H9 (cell line): ENCODE measurements around the gene SELL. TPM values are rescaled to one million over a fixed set of nuclear protein-coding genes. Genes with fewer than 3 reads are reported as not detected.
"Not testable (repeated sequence)": the region's sequence is repeated elsewhere in the genome, so short reads cannot be mapped to it uniquely, and the experiment has no call there.

Source experiments
- DNase-seq: peaks from one replicate; pipeline ENCODE4 v3.0.0-alpha.2; 2017
- H2AFZ ChIP-seq: one replicate; pipeline ENCODE4 v1.6.1; 2013; ENCODE audit warnings: mild to moderate bottlenecking, low read length, control low read depth, moderate library complexity
- H2AK5ac ChIP-seq: 2 replicates; pipeline ENCODE4 v1.6.1; 2013; ENCODE audit warnings: low read length, control low read depth, mixed read lengths; ENCODE audit not compliant: insufficient read length
- H2BK120ac ChIP-seq: one replicate; pipeline ENCODE4 v1.6.1; 2013; ENCODE audit warnings: low read depth, mild to moderate bottlenecking, low read length, control low read depth, inconsistent platforms; ENCODE audit not compliant: poor library complexity, severe bottlenecking
- H2BK12ac ChIP-seq: 2 replicates; pipeline ENCODE4 v1.6.1; 2013; ENCODE audit warnings: low read length, control low read depth, mixed read lengths, low read depth; ENCODE audit not compliant: insufficient read length
- H2BK15ac ChIP-seq: 2 replicates; pipeline ENCODE4 v1.6.1; 2013; ENCODE audit warnings: low read depth, low read length, control low read depth
- H2BK20ac ChIP-seq: one replicate; pipeline ENCODE4 v1.6.1; 2013; ENCODE audit warnings: low read depth, mild to moderate bottlenecking, low read length, control low read depth, inconsistent platforms; ENCODE audit not compliant: poor library complexity, severe bottlenecking
- H2BK5ac ChIP-seq: 2 replicates; pipeline ENCODE4 v1.6.1; 2013; ENCODE audit warnings: low read length, control low read depth, mixed read lengths; ENCODE audit not compliant: insufficient read length
- H3K14ac ChIP-seq: 2 replicates; pipeline ENCODE4 v1.6.1; 2013; ENCODE audit warnings: low read length, control low read depth; ENCODE audit not compliant: insufficient read depth
- H3K18ac ChIP-seq: 2 replicates; pipeline ENCODE4 v1.6.1; 2013; ENCODE audit warnings: low read depth, mild to moderate bottlenecking, mixed read lengths, low read length, control low read depth; ENCODE audit not compliant: insufficient read length
- H3K23ac ChIP-seq: 2 replicates; pipeline ENCODE4 v1.6.1; 2013; ENCODE audit warnings: low read length, control low read depth, mixed read lengths, low read depth; ENCODE audit not compliant: insufficient read length
- H3K23me2 ChIP-seq: 2 replicates; pipeline ENCODE4 v1.6.1; 2013; ENCODE audit warnings: low read depth, mild to moderate bottlenecking, mixed read lengths, low read length, control low read depth; ENCODE audit not compliant: insufficient read length, poor library complexity, severe bottlenecking
- H3K27ac ChIP-seq: 2 replicates; pipeline ENCODE4 v1.5.1; 2013; ENCODE audit warnings: low read length, control low read depth, mixed read lengths, low read depth; ENCODE audit not compliant: insufficient read length
- H3K27me3 ChIP-seq: 2 replicates; pipeline ENCODE4 v1.6.1; 2013; ENCODE audit warnings: low read length, control low read depth, inconsistent platforms; ENCODE audit not compliant: insufficient read depth
- H3K4ac ChIP-seq: 2 replicates; pipeline ENCODE4 v1.6.1; 2013; ENCODE audit warnings: low read depth, mild to moderate bottlenecking, control low read depth, inconsistent platforms, low read length, moderate library complexity
- H3K4me1 ChIP-seq: 2 replicates; pipeline ENCODE4 v1.6.1; 2013; ENCODE audit warnings: low read length, control low read depth, inconsistent platforms; ENCODE audit not compliant: insufficient read depth
- H3K4me2 ChIP-seq: 2 replicates; pipeline ENCODE4 v1.6.1; 2013; ENCODE audit warnings: low read length, control low read depth, mixed read lengths; ENCODE audit not compliant: insufficient read length, insufficient read depth
- H3K56ac ChIP-seq: 2 replicates; pipeline ENCODE4 v1.6.1; 2013; ENCODE audit warnings: low read depth, mild to moderate bottlenecking, mixed read lengths, low read length, control low read depth; ENCODE audit not compliant: insufficient read length
- H3K79me1 ChIP-seq: 2 replicates; pipeline ENCODE4 v1.6.1; 2013; ENCODE audit warnings: low read depth, mild to moderate bottlenecking, moderate library complexity, low read length, control low read depth, inconsistent platforms; ENCODE audit not compliant: insufficient read depth, poor library complexity, severe bottlenecking
- H3K79me2 ChIP-seq: 2 replicates; pipeline ENCODE4 v1.6.1; 2013; ENCODE audit warnings: low read length, control low read depth, inconsistent platforms; ENCODE audit not compliant: insufficient read depth
- H3K9ac ChIP-seq: 2 replicates; pipeline ENCODE4 v1.6.1; 2013; ENCODE audit warnings: low read length, control low read depth, mixed read lengths; ENCODE audit not compliant: insufficient read length; ENCODE audit errors: extremely low read depth
- H3K9me3 ChIP-seq: one replicate; pipeline ENCODE4 v1.6.1; 2013; ENCODE audit warnings: low read depth, low read length, inconsistent platforms; ENCODE audit not compliant: control insufficient read depth
- H3T11ph ChIP-seq: one replicate; pipeline ENCODE4 v1.6.1; 2013; ENCODE audit warnings: mild to moderate bottlenecking, low read length, control low read depth, inconsistent platforms
- H4K20me1 ChIP-seq: one replicate; pipeline ENCODE4 v1.6.1; 2013; ENCODE audit not compliant: control insufficient read depth, insufficient read length, insufficient read depth
- H4K5ac ChIP-seq: 2 replicates; pipeline ENCODE4 v1.6.1; 2013; ENCODE audit warnings: low read depth, mild to moderate bottlenecking, mixed read lengths, low read length, control low read depth; ENCODE audit not compliant: insufficient read length
- H4K8ac ChIP-seq: replicated peaks from 2 replicates; pipeline ENCODE4 v1.6.1; 2013; ENCODE audit warnings: low read length, control low read depth, mixed read lengths, low read depth; ENCODE audit not compliant: insufficient read length
- H4K91ac ChIP-seq: 2 replicates; pipeline ENCODE4 v1.6.1; 2013; ENCODE audit warnings: low read depth, mild to moderate bottlenecking, moderate library complexity, mixed read lengths, low read length, control low read depth; ENCODE audit not compliant: insufficient read length
- H3K27ac Mint-ChIP-seq, 3 experiments: 2 replicates in 2 of 3; 3 replicates in 1 of 3; pipeline ENCODE4 v1.8.0; 2020 to 2021; ENCODE audit warnings: mixed read lengths in 3 of 3, mild to moderate bottlenecking in 1 of 3, moderate library complexity in 1 of 3
- H3K27me3 Mint-ChIP-seq: 2 replicates; pipeline ENCODE4 v1.8.0; 2021; ENCODE audit warnings: low read depth, mild to moderate bottlenecking, moderate library complexity, mixed read lengths
- H3K36me3 Mint-ChIP-seq, 3 experiments: 2 replicates in 2 of 3; 3 replicates in 1 of 3; pipeline ENCODE4 v1.8.0; 2020 to 2021; ENCODE audit warnings: low read depth in 3 of 3, mixed read lengths in 3 of 3; ENCODE audit not compliant: insufficient read depth in 1 of 3
- H3K4me1 Mint-ChIP-seq, 2 experiments: 2 replicates each; pipeline ENCODE4 v1.8.0; 2020; ENCODE audit warnings: mixed read lengths in 2 of 2
- H3K4me3 Mint-ChIP-seq, 2 experiments: 2 replicates in 1 of 2; 3 replicates in 1 of 2; pipeline ENCODE4 v1.8.0; 2020 to 2021; ENCODE audit warnings: mild to moderate bottlenecking in 2 of 2, mixed read lengths in 2 of 2, moderate library complexity in 1 of 2
- H3K9me3 Mint-ChIP-seq, 2 experiments: 2 replicates in 1 of 2; 3 replicates in 1 of 2; pipeline ENCODE4 v1.8.0; 2020; ENCODE audit warnings: mild to moderate bottlenecking in 2 of 2, mixed read lengths in 2 of 2, moderate library complexity in 1 of 2
- WGBS: extraction: QIAGEN DNeasy Blood & Tissue Kit; methylation state at CpG from one replicate; pipeline ENCODE4 v1.1.7; 2013; ENCODE audit warnings: missing lambda C conversion rate, low lambda C conversion rate, mixed read lengths; ENCODE audit not compliant: insufficient read length; ENCODE audit errors: extremely low coverage; 5-methylcytosine and 5-hydroxymethylcytosine counted together
- total RNA-seq: library from RNA; stranded (reverse); gene quantifications from 2 replicates; pipeline ENCODE4 v1.2.1, GENCODE V29; 2021
- TF ChIP-seq, protein P1 (sequence below): fragments of 200-600 bp; sonication (generic); conservative IDR thresholded peaks from 3 replicates; pipeline ENCODE4 v1.8.0; 2021; ENCODE audit warnings: antibody characterized with exemption, mild to moderate bottlenecking

The SELL gene
- total RNA-seq, 1 experiment from 2014 or later: not detected

GRCh38 chr1:169689395-169689794, 22.0 kb downstream of the SELL start:
- no peaks in the 10 kb centered on the region for H3K36me3 Mint-ChIP-seq
- no peak for DNase-seq
- Histone ChIP-seq H3K4me1 (no peaks in the 10 kb centered on the region), H2AK5ac (no peak overlapping the region), H3K27ac (no peak overlapping the region), H4K91ac (no peak overlapping the region), H2BK15ac (no peak overlapping the region), H2AFZ (no peak overlapping the region), H3K4ac (no peak overlapping the region), H4K20me1 (no peaks in the 10 kb centered on the region), H3K56ac (no peak overlapping the region), H3T11ph (no peak overlapping the region), H3K79me2 (no peaks in the 10 kb centered on the region), H3K23ac (no peak overlapping the region), H3K14ac (no peak overlapping the region), H2BK20ac (no peak overlapping the region), H3K79me1 (no peaks in the 10 kb centered on the region), H2BK5ac (no peak overlapping the region), H4K5ac (no peak overlapping the region), H3K9ac (no peak overlapping the region), H3K23me2 (no peaks in the 10 kb centered on the region), H2BK120ac (no peak overlapping the region), H4K8ac (no peak overlapping the region), H3K18ac (no peak overlapping the region), H3K27me3 (peaks cover 59% of the 10 kb centered on the region; the same call in 1 of the 2 replicates), H3K9me3 (no peaks in the 10 kb centered on the region), H2BK12ac (no peak overlapping the region), H3K4me2 (no peak overlapping the region)
- no peak overlapping the region; a peak in 1 of 7 replicates for H3K27ac Mint-ChIP-seq
- peaks cover 23% of the 10 kb centered on the region for H3K27me3 Mint-ChIP-seq
- TF ChIP-seq, protein P1, sequence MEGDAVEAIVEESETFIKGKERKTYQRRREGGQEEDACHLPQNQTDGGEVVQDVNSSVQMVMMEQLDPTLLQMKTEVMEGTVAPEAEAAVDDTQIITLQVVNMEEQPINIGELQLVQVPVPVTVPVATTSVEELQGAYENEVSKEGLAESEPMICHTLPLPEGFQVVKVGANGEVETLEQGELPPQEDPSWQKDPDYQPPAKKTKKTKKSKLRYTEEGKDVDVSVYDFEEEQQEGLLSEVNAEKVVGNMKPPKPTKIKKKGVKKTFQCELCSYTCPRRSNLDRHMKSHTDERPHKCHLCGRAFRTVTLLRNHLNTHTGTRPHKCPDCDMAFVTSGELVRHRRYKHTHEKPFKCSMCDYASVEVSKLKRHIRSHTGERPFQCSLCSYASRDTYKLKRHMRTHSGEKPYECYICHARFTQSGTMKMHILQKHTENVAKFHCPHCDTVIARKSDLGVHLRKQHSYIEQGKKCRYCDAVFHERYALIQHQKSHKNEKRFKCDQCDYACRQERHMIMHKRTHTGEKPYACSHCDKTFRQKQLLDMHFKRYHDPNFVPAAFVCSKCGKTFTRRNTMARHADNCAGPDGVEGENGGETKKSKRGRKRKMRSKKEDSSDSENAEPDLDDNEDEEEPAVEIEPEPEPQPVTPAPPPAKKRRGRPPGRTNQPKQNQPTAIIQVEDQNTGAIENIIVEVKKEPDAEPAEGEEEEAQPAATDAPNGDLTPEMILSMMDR: no peak
- no peaks in the 10 kb centered on the region for H3K9me3 Mint-ChIP-seq
- peaks cover 24% of the 10 kb centered on the region in 2 experiments for H3K4me1 Mint-ChIP-seq
- WGBS: no CpG with 5 or more reads among the region's 2 CpGs
- H3K4me3 Mint-ChIP-seq: no peak overlapping the region

DNA sequence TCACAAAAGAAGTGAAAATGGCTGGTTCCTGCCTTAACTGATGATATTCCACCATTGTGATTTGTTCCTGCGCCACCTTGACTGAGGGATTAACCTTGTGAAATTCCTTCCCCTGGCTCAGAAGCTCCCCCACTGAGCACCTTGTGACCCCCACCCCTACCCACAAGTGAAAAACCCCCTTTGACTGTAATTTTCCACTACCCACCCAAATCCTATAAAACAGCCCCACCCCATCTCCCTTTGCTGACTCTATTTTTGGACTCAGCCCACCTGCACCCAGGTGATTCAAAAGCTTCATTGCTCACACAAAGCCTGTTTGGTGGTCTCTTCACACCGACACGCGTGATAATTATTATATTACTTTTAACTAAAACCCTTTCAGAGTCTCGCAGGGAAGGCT, 23.0 kb downstream of the SELL start:
- H3K79me2 ChIP-seq, H2BK5ac ChIP-seq, H2BK12ac ChIP-seq, H2AK5ac ChIP-seq, H3K27ac ChIP-seq, H3K9me3 ChIP-seq, H2AFZ ChIP-seq, H4K20me1 ChIP-seq, H3T11ph ChIP-seq, H3K23me2 ChIP-seq, H3K36me3 Mint-ChIP-seq, DNase-seq, H3K79me1 ChIP-seq, H3K4me2 ChIP-seq, H3K4me3 Mint-ChIP-seq, H3K14ac ChIP-seq, H2BK15ac ChIP-seq, H2BK20ac ChIP-seq, H3K23ac ChIP-seq, H2BK120ac ChIP-seq, H3K56ac ChIP-seq, H3K9me3 Mint-ChIP-seq, H4K5ac ChIP-seq, H3K4ac ChIP-seq, H4K8ac ChIP-seq, H3K27ac Mint-ChIP-seq, H4K91ac ChIP-seq, H3K9ac ChIP-seq, H3K18ac ChIP-seq, H3K4me1 ChIP-seq: not testable (repeated sequence)
- peaks cover 57% of the 10 kb centered on the region; the same call in 1 of the 2 replicates for H3K27me3 ChIP-seq
- H3K27me3 Mint-ChIP-seq: peaks cover 13% of the 10 kb centered on the region
- H3K4me1 Mint-ChIP-seq: peaks cover 24% of the 10 kb centered on the region in 2 experiments
- WGBS: no CpG with 5 or more reads among the region's 5 CpGs
